Measurements from ENCODE around the gene MTA1. TPM values are rescaled to one million over a fixed set of nuclear protein-coding genes. Genes with fewer than 3 reads are reported as not detected.

Gene MTA1
- total RNA-seq = 33.2 and 44.0 TPM in 2 replicates

DNA sequence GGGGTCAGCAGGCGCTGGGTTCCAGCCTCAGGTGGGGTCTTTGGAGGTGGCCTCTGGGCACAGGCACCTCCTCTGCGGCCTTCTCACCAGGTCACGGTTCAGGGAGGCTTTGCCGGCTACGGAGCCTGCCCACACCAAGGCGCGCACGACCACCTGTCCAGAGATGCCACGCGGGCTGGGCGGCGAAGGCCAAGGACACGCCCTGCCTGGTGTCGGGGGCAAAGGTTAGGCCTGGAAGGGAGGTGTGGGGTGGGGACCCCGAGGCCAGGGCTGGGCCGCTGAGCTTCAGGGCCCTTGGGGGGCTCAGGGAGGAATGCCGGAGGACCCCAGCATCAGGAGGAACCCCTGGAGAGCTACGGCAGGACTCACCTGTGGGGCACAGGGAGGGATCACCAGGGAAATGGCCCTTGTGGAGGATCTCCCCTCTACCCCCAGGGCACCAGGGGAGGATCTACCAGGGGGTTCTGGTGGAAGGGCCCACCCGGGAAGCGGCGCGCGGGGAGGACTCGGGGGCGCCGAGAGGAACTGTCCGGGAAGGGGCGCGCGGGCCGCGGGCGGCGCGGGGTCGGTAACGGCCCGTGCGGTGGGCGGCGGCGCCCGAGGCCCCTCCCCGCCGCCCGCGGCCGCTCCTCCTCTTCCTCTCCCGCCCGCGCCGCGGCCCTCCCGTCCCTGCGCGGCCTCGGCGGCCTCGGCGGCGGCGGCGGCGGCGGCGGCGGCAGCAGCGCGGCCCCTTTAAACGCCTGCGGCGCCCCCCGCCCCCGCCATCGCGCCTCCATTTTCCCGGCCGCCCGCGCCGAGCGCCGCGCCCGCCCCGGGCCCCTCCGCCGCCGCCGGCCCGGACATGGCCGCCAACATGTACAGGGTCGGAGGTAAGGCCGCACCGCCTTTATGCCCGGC, at the start of gene MTA1:
Gene MTA1 (plus strand): TSS at position 633 of the 897 bp plus-strand sequence. CDS start 209 bp downstream, at position 842.

DNA sequence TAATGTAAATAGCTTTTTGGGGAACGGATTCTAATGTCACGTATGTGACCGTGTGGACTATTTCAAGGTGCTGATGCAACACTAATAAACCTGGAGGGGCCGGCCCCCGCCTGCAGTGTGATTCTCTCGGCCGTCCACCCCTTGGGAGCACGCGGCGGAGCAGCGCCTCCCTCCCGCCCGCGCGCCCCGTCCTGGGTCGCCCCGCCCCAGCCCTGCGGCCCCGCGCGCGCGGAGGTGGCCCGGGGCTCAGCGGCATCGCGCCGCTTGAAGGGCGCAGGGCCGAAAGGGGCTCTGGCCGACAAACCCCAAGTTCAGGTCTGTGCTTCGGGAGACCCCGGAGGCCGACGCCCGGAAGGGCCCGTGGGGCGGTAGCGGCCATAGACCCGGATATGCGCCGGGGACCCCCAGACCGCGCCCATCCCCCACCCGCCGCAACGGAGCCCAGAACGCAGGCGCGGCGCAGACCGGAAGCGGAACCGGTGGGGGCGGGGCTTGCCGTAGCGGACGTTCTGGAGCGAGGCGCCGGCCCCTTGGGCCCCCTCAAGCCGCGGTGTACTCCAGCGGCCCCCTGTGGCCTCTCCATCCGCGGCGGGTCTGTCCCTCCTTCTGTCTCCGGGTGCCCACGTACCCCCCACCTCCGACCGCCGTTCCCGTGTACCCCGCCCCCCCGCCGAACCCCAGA, 21.4 kb upstream of the MTA1 start, which contains the start of gene TEX22:
Gene TEX22 (plus strand): TSS at position 495 of the 682 bp plus-strand sequence. CDS start 803 bp downstream, outside the sequence.

DNA sequence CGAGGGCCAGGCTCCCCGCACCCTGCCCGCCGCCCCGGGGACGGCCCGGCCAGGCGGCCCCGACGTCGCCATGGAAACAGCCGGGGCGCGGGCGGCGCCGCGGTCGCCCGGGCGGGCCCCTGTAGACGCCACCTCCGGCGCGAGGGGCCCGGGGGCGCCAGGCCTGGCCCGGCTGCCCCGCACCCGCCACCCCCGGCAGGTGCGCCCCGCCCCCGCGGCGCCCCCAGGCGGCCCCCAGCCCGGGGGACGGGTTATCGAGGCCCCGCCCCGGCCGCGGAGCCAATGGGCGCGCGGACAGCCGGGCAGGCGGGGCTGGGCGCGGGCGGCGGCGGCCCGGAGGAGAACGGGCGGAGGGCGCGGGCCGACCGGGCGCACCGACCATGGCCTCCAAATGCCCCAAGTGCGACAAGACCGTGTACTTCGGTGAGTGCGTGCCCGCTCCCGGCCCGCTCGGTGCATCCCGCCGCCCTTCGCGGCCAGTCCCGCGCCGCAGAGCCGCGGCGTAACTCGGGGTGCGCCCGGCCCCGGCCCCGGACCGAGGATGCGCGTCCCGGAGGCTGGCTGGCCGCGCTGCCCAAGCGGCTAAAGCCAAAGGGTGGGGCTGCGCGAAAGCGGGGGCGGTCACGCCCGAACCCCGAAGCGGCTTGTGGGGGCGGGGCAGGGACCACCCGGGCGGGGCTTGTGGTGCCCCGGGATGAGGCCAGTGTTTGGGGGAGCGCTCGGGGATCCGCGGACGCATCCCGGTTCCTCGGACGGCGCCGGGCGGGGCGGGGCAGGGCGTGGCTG, 55.0 kb downstream of the MTA1 start, which contains the start of gene CRIP2:
Gene CRIP2 (plus strand): TSS at position 339 of the 786 bp plus-strand sequence. CDS start 42 bp downstream, at position 381.

DNA sequence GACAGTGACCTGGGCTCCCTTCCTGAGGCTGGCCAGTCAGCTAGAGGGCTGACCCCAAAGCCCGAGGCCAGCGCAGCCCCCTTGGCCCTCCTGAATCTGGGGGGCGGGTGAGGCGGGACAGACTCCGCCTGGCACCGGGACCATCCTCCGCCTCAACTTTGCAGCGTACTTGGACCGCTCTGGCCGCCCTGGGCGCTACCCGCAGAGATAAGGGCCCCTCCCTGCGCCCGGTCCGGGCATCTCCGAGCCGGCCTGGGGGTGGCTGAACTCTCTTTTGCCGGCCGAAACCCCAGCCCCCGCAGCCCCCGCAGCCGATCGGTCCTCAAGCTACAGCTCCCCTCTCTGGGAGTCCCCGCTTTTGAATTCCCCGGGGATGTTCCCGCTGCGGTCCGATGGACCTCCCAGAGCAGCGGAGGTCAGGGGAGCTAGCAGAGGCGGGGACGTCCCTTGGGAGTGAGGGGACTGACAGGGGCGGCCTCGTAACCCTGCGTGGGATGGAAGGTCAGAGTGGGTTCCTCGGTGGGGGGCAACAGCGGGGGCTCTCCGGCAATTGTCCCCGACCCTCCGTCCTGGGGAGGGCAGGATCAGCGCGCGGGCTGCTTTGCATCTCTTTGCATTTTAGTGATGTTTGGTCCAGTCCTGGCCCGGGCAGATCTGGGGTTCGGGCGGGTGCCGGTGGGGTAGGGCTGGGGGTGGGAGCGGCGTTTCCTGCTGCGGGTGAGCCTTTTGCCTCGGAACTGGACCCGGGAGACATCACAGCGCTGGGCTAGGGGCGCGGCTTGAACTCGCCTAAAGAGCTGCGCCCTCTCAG, 66.7 kb downstream of the MTA1 start, which contains the start of gene CRIP1:
Gene CRIP1 (plus strand): TSS at position 724 of the 811 bp plus-strand sequence. CDS start 374 bp downstream, outside the sequence.

DNA sequence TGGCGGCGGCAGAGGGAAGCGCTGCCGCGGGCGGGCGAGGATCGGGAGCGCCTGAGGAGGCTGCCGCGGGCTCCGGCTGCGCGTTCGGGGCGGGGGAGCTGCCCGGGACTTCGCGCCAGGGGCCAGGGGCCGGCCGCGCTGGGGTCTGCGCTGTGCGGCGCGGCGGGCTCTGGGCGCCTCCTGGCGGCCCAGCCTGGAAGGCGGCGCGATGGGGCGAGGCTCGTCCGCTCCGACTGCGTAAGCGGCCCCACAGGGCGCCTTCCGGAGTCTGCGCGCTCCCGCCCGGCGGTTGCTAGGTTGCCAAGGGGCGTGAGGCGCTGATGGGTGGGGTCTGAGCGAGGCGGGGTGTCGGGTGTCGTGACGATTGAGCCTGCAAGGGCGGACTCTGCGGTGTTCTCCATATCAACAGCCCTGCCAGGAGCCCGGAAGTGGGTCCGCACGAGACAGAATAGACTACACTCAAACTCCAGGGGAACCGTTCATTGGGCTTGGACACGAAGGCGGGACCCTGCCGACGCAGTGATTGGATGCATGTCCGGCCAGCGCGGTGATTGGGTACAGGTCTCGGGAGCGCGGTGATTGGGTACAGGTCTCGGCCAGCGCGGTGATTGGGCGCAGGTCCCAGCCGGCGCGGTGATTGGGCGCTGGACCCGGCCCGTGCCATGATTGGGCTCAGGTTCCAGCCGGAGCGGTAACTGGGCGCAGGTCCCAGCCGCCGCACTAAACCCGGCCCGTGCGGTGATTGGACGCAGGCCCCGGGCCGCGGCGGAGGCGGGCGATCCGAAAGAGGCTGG, 71.1 kb downstream of the MTA1 start, which contains the start of gene TEDC1:
Gene TEDC1 (plus strand): TSS at position 675 of the 794 bp plus-strand sequence. CDS start 130 bp downstream, outside the sequence.

Other genes with a start within 250 kb of the MTA1 start
- gene NUDT14, start 238.5 kb upstream of the MTA1 start, total RNA-seq = 53.9 and 58.1 TPM in 2 replicates
- gene BTBD6, start 171.3 kb upstream of the MTA1 start, total RNA-seq = 82.2 and 88.0 TPM in 2 replicates
- 28.6 and 37.2 TPM in 2 replicates for gene BRF1, start 118.8 kb upstream of the MTA1 start, total RNA-seq
- gene PACS2, start 105.1 kb upstream of the MTA1 start, total RNA-seq = 53.4 and 61.7 TPM in 2 replicates
- gene TEX22, start 21.3 kb upstream of the MTA1 start, total RNA-seq = not detected in 2 replicates
- gene CRIP2, start 55.0 kb downstream of the MTA1 start, total RNA-seq = 408 and 431 TPM in 2 replicates
- 9.3 and 15.8 TPM in 2 replicates for gene CRIP1, start 67.1 kb downstream of the MTA1 start, total RNA-seq
- gene TEDC1, start 71.4 kb downstream of the MTA1 start, total RNA-seq = 24.1 and 31.2 TPM in 2 replicates
- gene TMEM121, start 106.8 kb downstream of the MTA1 start, total RNA-seq = 0.93 and 1.8 TPM in 2 replicates

Data from mammary microvascular endothelial cell (primary cell).